IMR-90 (cell line): Measurements from ENCODE around the gene ZFPM1. TPM values are rescaled to one million over a fixed set of nuclear protein-coding genes. Genes with fewer than 3 reads are reported as not detected.

ENCODE experiments used
- ATAC-seq: fragments of 200-7000 bp; cut with Tn5 transposase; 2 replicates; pipeline ENCODE4 v1.9.1; 2020; ENCODE audit warnings: low read depth, mild to moderate bottlenecking, moderate library complexity
- BruUV-seq: library from RNA; stranded (reverse); fragments of 400-500 nt; replicated peaks from 2 replicates; lab custom pipeline; 2021; lab: Mats Ljungman, UMichigan
- CTCF ChIA-PET: fragments of 300-600 bp; formaldehyde crosslinking; extraction: SDS; loops from one replicate; lab custom pipeline; 2021; ENCODE audit warnings: antibody characterized with exemption; lab: Yijun Ruan, JAX
- POLR2A ChIA-PET: fragments of 300-600 bp; sonication (Branson Sonifier 250); formaldehyde crosslinking; loops from one replicate; lab custom pipeline; 2022; ENCODE audit warnings: antibody characterized with exemption; ENCODE audit not compliant: unreplicated experiment; lab: Charles Lee
- DNase-seq: peaks from one replicate; pipeline ENCODE4 v3.0.0; 2013
- H2AFZ ChIP-seq: replicated peaks from 2 replicates; pipeline ENCODE3; 2013; ENCODE audit warnings: low read length, mild to moderate bottlenecking; ENCODE audit not compliant: poor library complexity
- H2AK5ac ChIP-seq: 2 replicates; pipeline ENCODE4 v1.6.1; 2013; ENCODE audit warnings: low read depth, low read length, inconsistent platforms
- H2AK9ac ChIP-seq: replicated peaks from 2 replicates; pipeline ENCODE3; 2013; ENCODE audit warnings: mild to moderate bottlenecking, low read depth, low read length, moderate library complexity; ENCODE audit not compliant: poor library complexity
- H2BK120ac ChIP-seq: 2 replicates; pipeline ENCODE4 v1.6.1; 2013; ENCODE audit warnings: low read depth, low read length, inconsistent platforms
- H2BK15ac ChIP-seq: 3 replicates; pipeline ENCODE4 v1.6.1; 2013; ENCODE audit warnings: low read depth, low read length, inconsistent platforms
- H2BK20ac ChIP-seq: 2 replicates; pipeline ENCODE4 v1.6.1; 2013; ENCODE audit warnings: low read depth, mild to moderate bottlenecking, inconsistent platforms, low read length, moderate library complexity
- H2BK5ac ChIP-seq: 2 replicates; pipeline ENCODE4 v1.6.1; 2013; ENCODE audit warnings: mild to moderate bottlenecking, low read depth, low read length, inconsistent platforms; ENCODE audit not compliant: poor library complexity, severe bottlenecking
- H3K14ac ChIP-seq: replicated peaks from 2 replicates; pipeline ENCODE4 v1.6.1; 2013; ENCODE audit warnings: low read depth, low read length, inconsistent platforms
- H3K18ac ChIP-seq: 2 replicates; pipeline ENCODE4 v1.6.1; 2013; ENCODE audit warnings: low read depth, low read length, control low read depth
- H3K23ac ChIP-seq: 2 replicates; pipeline ENCODE4 v1.6.1; 2013; ENCODE audit warnings: low read depth, low read length, inconsistent platforms
- H3K27ac ChIP-seq: 2 replicates; pipeline ENCODE4 v1.5.1; 2013; ENCODE audit warnings: mild to moderate bottlenecking, control low read depth, low read length; ENCODE audit not compliant: insufficient read depth
- H3K27me3 ChIP-seq: 2 replicates; pipeline ENCODE4 v1.6.1; 2013; ENCODE audit warnings: low read length; ENCODE audit not compliant: control insufficient read depth, insufficient read depth
- H3K36me3 ChIP-seq: 2 replicates; pipeline ENCODE4 v1.6.1; 2013; ENCODE audit warnings: low read length, mixed read lengths; ENCODE audit not compliant: control insufficient read depth, insufficient read depth
- H3K4ac ChIP-seq: 2 replicates; pipeline ENCODE4 v1.6.1; 2013; ENCODE audit warnings: low read depth, low read length, inconsistent platforms
- H3K4me1 ChIP-seq: 2 replicates; pipeline ENCODE4 v1.6.1; 2013; ENCODE audit warnings: low read length, mixed read lengths; ENCODE audit not compliant: control insufficient read depth, insufficient read depth
- H3K4me2 ChIP-seq: 2 replicates; pipeline ENCODE4 v1.6.1; 2013; ENCODE audit warnings: low read depth, mild to moderate bottlenecking, control low read depth, low read length, moderate library complexity
- H3K4me3 ChIP-seq: 2 replicates; pipeline ENCODE4 v1.5.1; 2013; ENCODE audit warnings: low read depth, mild to moderate bottlenecking, control low read depth, low read length, moderate library complexity; ENCODE audit not compliant: insufficient read depth
- H3K56ac ChIP-seq: 2 replicates; pipeline ENCODE4 v1.6.1; 2013; ENCODE audit warnings: low read length, inconsistent platforms; ENCODE audit not compliant: insufficient read depth; ENCODE audit errors: extremely low read depth
- H3K79me1 ChIP-seq, 2 experiments: 2 replicates each; pipeline ENCODE4 v1.6.1; 2013; ENCODE audit warnings: low read length in 2 of 2, inconsistent platforms in 1 of 2, low read depth in 1 of 2
- H3K9ac ChIP-seq: 2 replicates; pipeline ENCODE4 v1.6.1; 2013; ENCODE audit warnings: low read depth, low read length, control low read depth
- H3K9me1 ChIP-seq: 2 replicates; pipeline ENCODE4 v1.6.1; 2013; ENCODE audit warnings: low read length, inconsistent platforms; ENCODE audit not compliant: insufficient read depth
- H3K9me3 ChIP-seq: 2 replicates; pipeline ENCODE4 v1.6.1; 2013; ENCODE audit warnings: low read length; ENCODE audit not compliant: control insufficient read depth, insufficient read depth
- H4K20me1 ChIP-seq: 2 replicates; pipeline ENCODE4 v1.6.1; 2013; ENCODE audit warnings: low read length, inconsistent platforms; ENCODE audit not compliant: insufficient read depth
- H4K5ac ChIP-seq: 2 replicates; pipeline ENCODE4 v1.6.1; 2013; ENCODE audit warnings: mild to moderate bottlenecking, low read depth, low read length, control low read depth
- H4K8ac ChIP-seq, 2 experiments: 2 replicates each; pipeline ENCODE4 v1.6.1; 2013; ENCODE audit warnings: low read depth in 2 of 2, low read length in 2 of 2, control low read depth in 1 of 2, inconsistent platforms in 1 of 2
- H4K91ac ChIP-seq: 2 replicates; pipeline ENCODE4 v1.6.1; 2013; ENCODE audit warnings: low read depth, low read length, inconsistent platforms; ENCODE audit not compliant: insufficient read depth
- CHD1 ChIP-seq: IDR thresholded peaks from 2 replicates; pipeline ENCODE4 v1.6.1; 2012; ENCODE audit warnings: low read depth, low read length, improper control_type of control experiment
- CTCF ChIP-seq: conservative IDR thresholded peaks from 2 replicates; pipeline ENCODE4 v1.5.1; 2012; ENCODE audit warnings: mild to moderate bottlenecking, low read depth, low read length, improper control_type of control experiment
- ELK1 ChIP-seq: fragments of 150-350 bp; IDR thresholded peaks from 2 replicates; pipeline ENCODE4 v1.6.1; 2016; ENCODE audit warnings: low read depth, mild to moderate bottlenecking, low read length, moderate library complexity, borderline replicate concordance
- FOS ChIP-seq: fragments of 150-350 bp; IDR thresholded peaks from 2 replicates; pipeline ENCODE4 v1.6.1; 2016; ENCODE audit warnings: low read depth, low read length
- MAFK ChIP-seq: IDR thresholded peaks from 2 replicates; pipeline ENCODE4 v1.6.1; 2012; ENCODE audit warnings: low read depth, low read length, improper control_type of control experiment
- MXI1 ChIP-seq: IDR thresholded peaks from 2 replicates; pipeline ENCODE4 v1.6.1; 2012; ENCODE audit warnings: low read depth, mild to moderate bottlenecking, low read length, moderate library complexity, borderline replicate concordance
- NFE2L2 ChIP-seq: fragments of 150-350 bp; IDR thresholded peaks from 2 replicates; pipeline ENCODE4 v1.6.1; 2016; ENCODE audit warnings: low read depth, mild to moderate bottlenecking, low read length
- POLR2A ChIP-seq: IDR thresholded peaks from 2 replicates; pipeline ENCODE4 v1.6.1; 2012; ENCODE audit warnings: mild to moderate bottlenecking, low read depth, low read length
- RAD21 ChIP-seq: IDR thresholded peaks from 2 replicates; pipeline ENCODE4 v1.6.1; 2012; ENCODE audit warnings: low read length, improper control_type of control experiment
- RCOR1 ChIP-seq: IDR thresholded peaks from 2 replicates; pipeline ENCODE4 v1.6.1; 2012; ENCODE audit warnings: mild to moderate bottlenecking, low read length, improper control_type of control experiment; ENCODE audit not compliant: insufficient replicate concordance
- RFX5 ChIP-seq: IDR thresholded peaks from 2 replicates; pipeline ENCODE4 v1.8.0; 2012; ENCODE audit warnings: low read depth, mild to moderate bottlenecking, low read length, moderate library complexity
- SMC3 ChIP-seq: fragments of 150-350 bp; IDR thresholded peaks from 2 replicates; pipeline ENCODE4 v1.6.1; 2016; ENCODE audit warnings: low read depth, mild to moderate bottlenecking, antibody characterized with exemption, low read length, moderate library complexity
- USF2 ChIP-seq: fragments of 150-350 bp; IDR thresholded peaks from 2 replicates; pipeline ENCODE4 v1.6.1; 2017; ENCODE audit warnings: mild to moderate bottlenecking, antibody characterized with exemption, low read length, low read depth
- WGBS, 2 experiments: methylation state at CpG; one replicate each; pipeline versions ENCODE4 v1.1.5 to v1.1.7; 2013; ENCODE audit warnings: missing lambda C conversion rate in 2 of 2; ENCODE audit not compliant: insufficient read length in 1 of 2; ENCODE audit errors: extremely low coverage in 2 of 2; 5-methylcytosine and 5-hydroxymethylcytosine counted together
- dilution Hi-C: fragments of 300-500 bp; cut with HindIII; formaldehyde crosslinking; loops from one replicate; pipeline ENCODE4 v1.14.3; 2018; ENCODE audit warnings: low sequenced_read_pairs; ENCODE audit not compliant: unreplicated experiment
- in situ Hi-C: fragments of 300-500 bp; cut with MboI; formaldehyde crosslinking; loops from 3 replicates; pipeline ENCODE4 v1.14.3; 2019; ENCODE audit warnings: low sequenced_read_pairs, inconsistent platforms, mixed read lengths
- intact Hi-C: fragments of 100-400 bp; cut with micrococcal nuclease; formaldehyde crosslinking; loops from 2 replicates; pipeline ENCODE4 v1.10.0; 2022
- polyA plus RNA-seq, 3 experiments: library from polyadenylated mRNA; depleted of rRNA; stranded (reverse); fragments of >200 nt; gene quantifications; 2 replicates each; pipeline ENCODE4 v1.2.3, GENCODE V29; 2012; ENCODE audit warnings: low replicate concordance in 1 of 3
- total RNA-seq: library from RNA; depleted of rRNA; stranded (reverse); fragments of >200 nt; gene quantifications from 2 replicates; pipeline ENCODE4 v1.2.3, GENCODE V29; 2012

ZFPM1 gene
- total and polyA plus RNA-seq, 2 of the 4 experiments (the other 2 are of a cell fraction): 0.36 to 1.1 TPM

- TF ChIP-seq SMC3: no peak
These were observed 4.4 kb upstream of the ZFPM1 start (continued) for GRCh38 chr16:88448461-88449266.

- no TSS peak for BruUV-seq
- Histone ChIP-seq H3K27me3 (no peaks in the 10 kb centered on the region; the same call in 1 of the 2 replicates), H3K79me1 (peaks cover 0 to 4% of the 10 kb centered on the region in 2 experiments; a peak in 2 of 4 replicates), H3K9ac (no peak overlapping the region), H2AK5ac (peak overlapping the region; percentile 3; the same call in 1 of the 2 replicates), H3K27ac (no peak overlapping the region), H2AFZ (no peak overlapping the region), H4K8ac (no peak overlapping the region), H3K4me3 (no peak overlapping the region), H4K5ac (no peak overlapping the region), H3K9me1 (peaks cover 11% of the 10 kb centered on the region), H3K23ac (no peak overlapping the region), H3K4me2 (no peak overlapping the region), H2BK5ac (no peak overlapping the region), H2BK120ac (no peak overlapping the region), H3K36me3 (no peaks in the 10 kb centered on the region), H2BK15ac (no peak overlapping the region), H4K20me1 (peaks cover 17% of the 10 kb centered on the region), H3K14ac (no peak overlapping the region), H2BK20ac (no peak overlapping the region), H3K4me1 (peaks cover 5% of the 10 kb centered on the region), H2AK9ac (no peak overlapping the region), H3K9me3 (no peaks in the 10 kb centered on the region), H3K56ac (no peak overlapping the region), H3K18ac (no peak overlapping the region), H3K4ac (no peak overlapping the region), H4K91ac (no peak overlapping the region)
- intact Hi-C loops (no loop called here), dilution Hi-C loops (no loop called here), in situ Hi-C loops (no loop called here)
- 83% methylated on average over 1 of the region's 5 CpGs; no CpG with 5 or more reads in 1 of the 2 experiments for WGBS, 2 experiments
- POLR2A ChIA-PET: no interaction called here
- ATAC-seq: no peak
- CTCF ChIA-PET: no interaction called here
- DNase-seq: no peak
- TF ChIP-seq NFE2L2: no peak
- TF ChIP-seq CHD1: no peak
- TF ChIP-seq FOS: no peak
- TF ChIP-seq USF2: no peak
- no peak for TF ChIP-seq CTCF
- no peak for TF ChIP-seq RAD21
- no peak for TF ChIP-seq RFX5
- no peak for TF ChIP-seq MAFK
- no peak for TF ChIP-seq MXI1
- no peak for TF ChIP-seq ELK1
- TF ChIP-seq POLR2A: no peak
- TF ChIP-seq SMC3: no peak
- no peak for TF ChIP-seq RCOR1
These were observed 3.9 kb upstream of the ZFPM1 start for GRCh38 chr16:88449267-88449561.
